ENCODE measurements around the gene TRIM38. TPM values are rescaled to one million over a fixed set of nuclear protein-coding genes. Genes with fewer than 3 reads are reported as not detected.
A peak's percentile ranks its signal among the peaks of the same experiment; 100 is the strongest.

TRIM38 gene
- total RNA-seq, 1 donor from 2014 or later, result 0.77 TPM

- peaks cover 8% of the 10 kb centered on the region for H3K36me3 Mint-ChIP-seq (ENCODE audit: low read depth)
- no peak overlapping the region for H3K27ac Mint-ChIP-seq (ENCODE audit: unreplicated experiment)
- DNase-seq (ENCODE audit: low read depth, low spot score), result no peak
- H3K9me3 Mint-ChIP-seq, result peaks cover 11% of the 10 kb centered on the region
- H3K4me1 Mint-ChIP-seq, result peaks cover 19% of the 10 kb centered on the region
- no peak overlapping the region for H3K4me3 Mint-ChIP-seq
- no peaks in the 10 kb centered on the region for H3K27me3 Mint-ChIP-seq (ENCODE audit: low read depth)
- no peak for TF ChIP-seq CTCF (conservative IDR thresholded peaks at IDR 0.05)
Observed at GRCh38 chr6:25963426-25964123, 973 bp downstream of the TRIM38 start.

- DNase-seq (ENCODE audit: low read depth, low spot score), result no peak
- H3K27me3 Mint-ChIP-seq (ENCODE audit: low read depth), result no peaks in the 10 kb centered on the region
- no peak overlapping the region for H3K4me3 Mint-ChIP-seq
- H3K4me1 Mint-ChIP-seq, result peaks cover 19% of the 10 kb centered on the region
- no peak for TF ChIP-seq CTCF (conservative IDR thresholded peaks at IDR 0.05)
- peaks cover 3% of the 10 kb centered on the region for H3K36me3 Mint-ChIP-seq (ENCODE audit: low read depth)
- H3K9me3 Mint-ChIP-seq, result peaks cover 6% of the 10 kb centered on the region
- H3K27ac Mint-ChIP-seq (ENCODE audit: unreplicated experiment), result no peak overlapping the region
Observed at GRCh38 chr6:25965058-25965457, 2.5 kb downstream of the TRIM38 start.

- H3K27ac Mint-ChIP-seq (ENCODE audit: unreplicated experiment), result no peak overlapping the region
Observed at GRCh38 chr6:25966711-25967110, 4.1 kb downstream of the TRIM38 start.

GRCh38 chr6:25968769-25969168 lies 6.2 kb downstream of the TRIM38 start:
- H3K4me1 Mint-ChIP-seq, result peaks cover 10% of the 10 kb centered on the region
- H3K36me3 Mint-ChIP-seq (ENCODE audit: low read depth), result no peaks in the 10 kb centered on the region

More at GRCh38 chr6:25966711-25967110, 4.1 kb downstream of the TRIM38 start:
- Mint-ChIP-seq H3K4me1 (peaks cover 28% of the 10 kb centered on the region), H3K36me3 (ENCODE audit: low read depth) (no peaks in the 10 kb centered on the region), H3K4me3 (no peak overlapping the region), H3K27me3 (ENCODE audit: low read depth) (no peaks in the 10 kb centered on the region), H3K9me3 (no peaks in the 10 kb centered on the region)
- no peak for TF ChIP-seq CTCF (conservative IDR thresholded peaks at IDR 0.05)
- no peak for DNase-seq (ENCODE audit: low read depth, low spot score)

DNA sequence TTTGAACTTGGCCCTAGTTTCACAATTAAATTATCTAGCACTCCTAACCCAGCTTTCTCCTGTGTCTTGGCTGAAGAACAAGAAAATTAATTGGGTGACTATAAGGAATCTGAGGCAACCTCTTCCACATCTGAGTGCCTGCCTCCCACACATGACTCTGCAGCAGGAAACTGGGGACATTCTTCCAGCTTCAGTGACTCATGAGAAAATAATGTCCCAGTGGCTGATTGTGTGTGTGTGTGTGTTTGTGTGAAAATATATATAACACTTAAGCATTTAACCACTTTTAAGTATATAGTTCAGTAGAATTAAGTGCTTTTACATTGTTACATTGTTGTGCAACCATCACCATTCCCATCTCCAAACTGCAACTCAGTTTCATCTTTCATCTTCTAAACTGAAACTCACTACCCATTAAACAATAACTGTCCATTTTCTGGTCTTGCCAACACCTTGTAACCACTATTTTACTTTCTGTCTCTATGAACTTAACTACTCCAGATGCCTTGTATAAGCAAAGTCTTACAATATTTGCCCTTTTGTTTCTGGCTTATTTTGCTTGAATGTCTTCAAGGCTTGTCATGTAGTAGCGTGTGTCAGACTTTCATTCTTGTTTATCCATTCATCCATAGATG lies 8.7 kb downstream of the TRIM38 start:
- Mint-ChIP-seq H3K27me3 (ENCODE audit: low read depth) (no peaks in the 10 kb centered on the region), H3K36me3 (ENCODE audit: low read depth) (no peaks in the 10 kb centered on the region), H3K27ac (ENCODE audit: unreplicated experiment) (peak overlapping the region; percentile 45), H3K9me3 (no peaks in the 10 kb centered on the region), H3K4me3 (no peak overlapping the region), H3K4me1 (peaks cover 9% of the 10 kb centered on the region)
- no peak for TF ChIP-seq CTCF (conservative IDR thresholded peaks at IDR 0.05)
- no peak for DNase-seq (ENCODE audit: low read depth, low spot score)

More at GRCh38 chr6:25968769-25969168, 6.2 kb downstream of the TRIM38 start:
- TF ChIP-seq CTCF (conservative IDR thresholded peaks at IDR 0.05), result no peak
- H3K27ac Mint-ChIP-seq (ENCODE audit: unreplicated experiment), result no peak overlapping the region
- DNase-seq (ENCODE audit: low read depth, low spot score), result no peak
- no peaks in the 10 kb centered on the region for H3K9me3 Mint-ChIP-seq
- H3K27me3 Mint-ChIP-seq (ENCODE audit: low read depth), result no peaks in the 10 kb centered on the region
- H3K4me3 Mint-ChIP-seq, result no peak overlapping the region
